Amniotic epithelial cell (primary cell): Measurements from ENCODE around the gene RRP1.

Source experiments
- DNase-seq: peaks from one replicate; pipeline ENCODE4 v3.0.0-alpha.2; 2010; ENCODE audit warnings: low read depth

The RRP1 gene

DNA sequence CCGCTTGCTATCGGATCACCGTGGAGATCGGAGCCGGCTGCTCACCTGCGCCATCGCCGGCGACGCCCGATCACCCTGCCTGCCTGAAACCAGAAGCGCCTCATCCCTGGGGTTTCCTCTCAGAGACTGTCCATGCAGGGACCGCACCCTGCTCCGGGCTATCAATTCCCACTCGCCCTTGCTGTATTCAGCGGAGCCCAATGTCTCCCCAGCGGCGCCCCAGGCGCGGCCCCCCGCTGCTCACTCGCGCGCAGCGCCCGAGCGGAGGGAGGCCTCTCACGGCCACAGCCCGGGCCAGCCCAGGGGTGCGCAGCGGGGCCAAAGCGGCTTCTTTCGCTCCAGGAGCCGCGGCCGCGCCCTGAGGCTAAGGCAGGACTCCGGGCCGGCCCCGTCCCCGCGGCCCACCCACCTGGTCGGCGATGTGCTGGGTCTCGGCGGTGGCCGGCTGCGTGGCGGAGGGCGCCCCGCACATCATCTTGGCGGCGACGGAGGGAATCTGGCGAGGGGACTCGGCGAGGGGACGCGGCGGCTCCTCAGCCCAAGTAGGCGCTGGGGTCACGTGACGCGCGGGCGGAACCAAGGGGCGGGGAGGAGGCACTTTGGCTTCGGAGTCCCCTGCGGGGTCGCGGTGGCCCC lies 13.5 kb upstream of the RRP1 start, which contains the start of gene CSTB:
Gene CSTB, minus strand, starts transcription at position 514 of the 636 bp plus-strand sequence. Its CDS starts 39 bp downstream, at position 475.
- no peak for DNase-seq

DNA sequence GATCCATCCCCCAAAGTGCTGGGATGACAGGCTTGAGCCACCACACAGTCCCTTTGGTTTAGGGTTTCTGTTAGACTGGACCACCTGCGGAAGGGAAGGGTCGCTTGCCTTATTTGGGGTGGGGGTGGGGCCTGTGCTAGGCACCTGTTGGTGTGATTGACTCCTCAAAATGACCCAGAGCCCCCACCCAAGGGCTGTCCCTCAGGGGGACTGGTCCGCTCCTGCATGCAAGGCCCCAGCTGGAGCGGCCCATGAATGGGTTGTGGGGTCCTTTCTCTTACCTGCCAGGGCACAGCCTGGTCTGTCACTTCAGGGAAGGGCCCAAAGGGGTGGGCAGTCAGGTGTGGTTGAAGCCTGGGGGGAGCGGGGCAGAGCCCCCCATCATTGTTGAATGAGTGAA lies 11.4 kb upstream of the RRP1 start:
- no peak for DNase-seq

DNA sequence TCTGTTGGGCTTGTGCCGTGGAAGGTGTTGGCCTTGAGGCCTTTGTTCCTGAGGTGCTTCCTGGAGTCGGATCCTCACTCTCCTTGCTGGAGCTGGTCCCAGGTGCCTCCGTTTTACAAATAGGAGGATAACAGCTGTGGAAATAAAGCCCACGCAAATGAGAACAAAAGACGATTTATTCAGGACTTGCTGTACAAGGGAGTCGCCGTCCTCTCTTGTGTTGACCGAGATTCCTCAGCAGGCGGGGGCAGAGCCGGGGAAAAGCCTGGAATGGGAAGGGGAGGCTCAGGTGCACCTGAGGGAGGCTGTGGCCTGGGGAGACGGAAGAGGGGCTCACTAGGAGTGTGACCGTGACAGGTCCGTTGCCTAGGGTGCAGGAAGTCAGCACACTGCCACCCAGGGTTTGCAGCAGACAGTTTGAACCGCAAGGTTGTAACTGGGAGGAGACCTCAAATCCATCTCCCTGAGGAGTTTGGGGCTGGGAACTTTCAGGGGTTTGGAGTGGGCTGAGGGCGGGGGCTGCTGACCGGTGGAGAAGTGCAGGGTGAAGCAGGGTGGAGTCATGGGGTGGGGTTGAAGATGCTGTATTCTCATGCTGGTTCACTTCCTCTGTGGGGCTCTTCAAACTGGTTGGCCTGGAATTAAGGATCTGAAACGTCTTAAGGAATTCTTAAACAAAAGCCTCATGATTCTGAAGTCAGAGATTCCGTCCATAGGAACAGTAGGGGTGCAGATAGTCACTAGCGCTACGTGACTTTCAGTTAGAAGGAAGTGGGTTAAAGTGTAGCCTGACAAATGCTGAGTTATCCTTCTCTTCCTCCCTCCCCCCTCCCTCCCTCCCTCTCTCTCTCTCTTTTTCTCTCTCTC lies 10.7 kb upstream of the RRP1 start:
- DNase-seq = no peak

DNA sequence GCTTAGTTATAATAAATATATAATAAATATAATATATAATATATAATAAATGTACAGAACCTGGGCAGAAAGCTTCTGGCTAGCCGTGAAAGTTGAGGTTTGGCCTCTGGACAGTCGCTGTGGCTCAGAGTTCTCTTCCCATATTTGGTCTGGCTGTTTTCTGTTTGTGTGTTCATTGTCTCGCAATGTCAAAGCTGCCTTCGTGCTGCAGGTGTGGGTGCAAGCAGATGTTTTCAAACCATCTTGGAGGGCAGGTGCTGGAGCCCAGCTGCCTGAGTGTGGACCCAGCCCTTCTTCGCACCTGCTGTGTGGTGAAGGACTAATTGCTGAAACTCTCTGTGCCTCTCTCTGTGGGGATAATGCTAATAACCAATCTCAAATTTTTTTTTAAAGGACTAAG lies 9.7 kb upstream of the RRP1 start:
- no peak for DNase-seq

DNA sequence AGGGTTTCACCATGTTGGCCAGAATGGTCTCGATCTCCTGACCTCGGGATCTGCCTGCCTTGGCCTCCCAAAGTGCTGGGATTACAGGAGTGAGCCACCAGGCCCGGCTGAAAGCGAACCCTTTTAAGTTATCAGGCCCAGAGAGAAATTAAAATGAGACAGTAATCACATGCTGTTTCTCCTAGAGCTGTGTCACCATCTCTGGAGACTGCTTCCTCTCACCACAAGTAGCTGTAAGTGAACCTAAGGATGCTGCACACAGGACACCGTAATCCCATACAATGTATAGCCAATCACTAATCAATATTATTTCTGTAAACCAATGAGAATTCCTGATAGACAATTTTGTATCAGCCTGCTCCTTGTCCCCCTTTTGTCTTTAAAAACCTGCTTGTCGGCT lies 7.5 kb upstream of the RRP1 start:
- no peak for DNase-seq

DNA sequence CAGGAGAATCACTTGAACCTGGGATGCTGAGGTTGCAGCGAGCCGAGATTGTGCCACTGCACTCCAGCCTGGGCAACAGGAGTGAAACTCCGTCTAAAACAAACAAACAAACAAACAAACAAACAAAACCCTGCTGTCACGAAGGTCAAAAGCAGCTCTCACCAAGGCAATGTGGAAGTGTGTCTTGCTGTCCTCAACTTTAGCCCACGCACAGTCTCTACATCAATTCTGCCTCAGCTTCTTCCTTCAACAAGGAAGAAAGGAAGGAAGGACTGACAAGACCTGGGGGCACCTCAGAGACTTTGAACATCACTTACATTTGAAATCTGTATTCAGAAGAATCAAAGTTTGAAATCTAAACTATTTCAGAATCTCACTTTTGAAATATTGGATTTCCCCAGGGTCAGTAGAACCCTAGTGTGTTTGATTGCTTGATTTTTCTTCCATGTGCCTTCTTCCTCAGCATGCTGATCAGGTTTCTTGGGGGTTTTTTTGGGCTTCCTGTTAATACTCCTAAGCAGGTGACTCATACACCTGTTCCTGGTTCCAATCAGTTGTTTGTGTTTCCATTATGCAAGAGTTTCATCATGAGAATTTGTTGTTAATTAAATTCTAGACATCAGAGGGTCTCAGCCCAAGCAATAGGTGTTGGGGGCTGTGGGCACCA lies 6.8 kb upstream of the RRP1 start:
- DNase-seq = no peak

DNA sequence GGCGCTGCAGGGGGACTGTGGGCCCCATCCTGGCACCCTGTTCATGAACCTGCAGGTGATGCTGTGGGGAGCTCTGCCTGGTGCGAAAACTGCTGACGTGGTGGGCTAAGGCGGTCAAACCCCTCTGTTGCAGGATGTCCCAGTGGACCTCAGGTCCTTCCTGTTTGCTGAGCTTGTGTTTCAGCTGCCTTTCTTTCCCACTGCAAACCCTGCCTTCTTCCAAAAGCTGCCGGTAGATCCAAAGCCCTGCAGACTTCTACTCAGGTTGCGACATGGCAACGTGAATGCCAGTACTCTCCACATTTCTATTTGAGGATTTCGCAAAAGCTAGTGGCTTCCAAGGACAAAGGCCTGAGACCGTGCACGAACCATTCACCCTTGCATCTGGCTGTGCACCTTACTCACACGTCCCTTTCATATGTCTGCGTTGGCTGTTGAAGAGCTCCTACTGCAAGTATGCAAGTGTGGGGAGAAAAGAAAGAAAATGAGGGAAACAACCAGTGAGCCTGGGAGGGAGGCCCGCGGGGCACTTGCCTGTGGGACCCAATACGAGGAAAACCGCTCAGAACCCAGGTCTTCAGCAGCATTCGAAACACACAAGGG lies 6.2 kb upstream of the RRP1 start:
- no peak for DNase-seq

DNA sequence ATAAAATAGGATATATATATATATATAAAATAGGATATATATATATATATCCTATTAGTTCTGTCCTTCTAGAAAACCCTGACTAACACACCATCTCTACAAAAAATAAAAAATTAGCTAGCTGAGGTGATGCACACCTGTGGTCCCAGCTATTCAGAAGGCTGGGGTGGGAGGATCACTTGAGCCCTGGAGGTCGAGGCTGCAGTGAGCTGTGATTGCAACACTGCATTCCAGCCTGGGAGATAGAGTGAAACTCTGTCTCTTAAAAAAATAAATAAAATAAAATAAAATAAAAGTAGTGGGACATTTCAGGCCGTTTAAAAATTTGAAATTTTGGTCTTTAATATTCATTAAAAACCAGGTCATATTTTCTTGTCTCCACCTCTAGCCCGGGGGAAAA lies 4.2 kb upstream of the RRP1 start:
- no peak for DNase-seq

DNA sequence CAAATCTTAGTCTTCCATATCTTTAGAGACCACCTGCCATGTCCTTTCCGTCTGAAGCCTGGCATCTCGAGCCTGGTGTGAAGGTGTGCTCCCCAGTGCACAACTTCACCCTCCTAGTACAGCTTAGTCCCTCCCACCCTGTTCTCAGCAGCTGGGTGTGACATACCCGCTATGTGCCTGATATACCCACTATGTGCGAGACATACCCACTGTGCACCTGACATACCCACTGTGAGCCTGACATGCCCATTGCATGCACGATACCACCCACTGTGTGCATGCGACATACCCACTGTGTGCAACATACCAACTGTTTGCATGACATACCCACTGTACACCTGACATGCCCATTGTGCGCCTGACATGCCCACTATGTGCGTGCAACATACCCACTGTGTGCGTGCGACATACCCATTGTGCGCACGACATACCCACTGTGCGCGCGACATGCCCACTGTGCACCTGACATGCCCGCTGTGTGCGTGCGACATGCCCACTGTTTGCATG lies 3.0 kb upstream of the RRP1 start:
- DNase-seq = no peak

DNA sequence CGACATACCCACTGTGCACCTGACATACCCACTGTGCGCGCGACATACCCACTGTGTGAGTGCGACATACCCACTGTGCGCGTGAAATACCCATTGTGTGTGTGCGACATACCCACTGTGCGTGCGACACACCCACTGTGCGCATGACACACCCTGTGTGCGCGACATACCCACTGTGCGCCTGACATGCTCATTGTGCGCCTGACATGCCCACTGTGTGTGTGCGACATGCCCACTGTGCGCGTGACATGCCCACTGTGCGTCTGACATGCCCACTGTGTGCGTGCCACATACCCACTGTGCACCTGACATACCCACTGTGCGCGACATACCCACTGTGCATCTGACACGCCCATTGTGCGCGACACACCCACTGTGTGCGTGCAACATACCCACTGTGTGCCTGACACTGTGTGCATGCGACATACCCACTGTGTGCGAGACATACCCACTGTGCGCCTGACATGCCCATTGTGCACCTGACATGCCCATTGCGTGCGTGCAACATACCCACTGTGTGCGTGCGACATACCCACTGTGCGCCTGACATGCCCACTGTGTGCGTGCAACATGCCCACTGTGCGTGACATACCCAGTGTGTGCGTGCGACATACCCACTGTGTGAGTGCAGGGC lies 2.5 kb upstream of the RRP1 start:
- no peak for DNase-seq

DNA sequence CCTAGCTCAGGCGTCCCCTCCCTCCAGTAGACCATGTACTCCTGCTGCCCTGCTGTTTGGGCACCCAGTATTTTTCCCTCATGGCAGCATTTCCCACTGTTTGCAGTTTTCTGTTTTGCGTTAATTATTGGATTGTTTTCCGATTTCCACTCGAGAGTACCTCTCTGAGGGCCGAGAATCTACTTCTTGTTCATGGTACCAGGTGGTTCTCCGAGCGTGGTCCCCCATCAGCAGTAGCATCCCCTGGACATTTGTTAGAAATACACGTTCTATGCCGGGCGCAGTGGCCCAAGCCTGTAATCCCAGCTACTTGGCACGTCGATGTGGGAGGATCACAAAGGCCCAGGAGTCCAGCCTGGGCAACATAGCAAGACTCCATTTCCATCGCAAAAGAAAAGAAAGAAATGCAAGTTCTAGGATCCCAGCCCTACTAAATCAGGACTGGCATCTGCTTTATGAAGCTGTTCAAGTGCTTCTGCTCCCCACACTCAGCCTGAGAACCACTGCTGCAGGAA lies 690 bp downstream of the RRP1 start:
- no peak for DNase-seq

DNA sequence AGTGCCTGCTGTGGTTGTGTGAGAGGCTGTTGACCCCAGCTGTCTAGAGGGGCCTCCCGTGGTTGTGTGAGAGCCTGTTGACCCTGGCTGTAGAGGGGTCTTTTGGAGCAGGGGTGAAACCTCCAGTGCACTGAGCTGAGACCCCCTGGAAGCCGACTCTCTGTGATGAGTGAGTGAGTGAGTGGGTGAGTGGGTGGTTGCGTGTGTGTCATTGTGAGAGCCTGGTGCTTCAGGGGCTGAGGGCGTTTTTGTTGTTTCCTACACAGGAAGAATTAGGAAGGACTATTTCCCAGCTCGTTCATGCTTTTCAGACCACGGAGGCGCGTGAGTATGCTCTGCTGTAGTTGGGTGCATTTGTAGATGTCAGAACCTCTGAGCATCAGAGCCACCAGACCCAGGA lies 3.0 kb downstream of the RRP1 start:
- DNase-seq = no peak

DNA sequence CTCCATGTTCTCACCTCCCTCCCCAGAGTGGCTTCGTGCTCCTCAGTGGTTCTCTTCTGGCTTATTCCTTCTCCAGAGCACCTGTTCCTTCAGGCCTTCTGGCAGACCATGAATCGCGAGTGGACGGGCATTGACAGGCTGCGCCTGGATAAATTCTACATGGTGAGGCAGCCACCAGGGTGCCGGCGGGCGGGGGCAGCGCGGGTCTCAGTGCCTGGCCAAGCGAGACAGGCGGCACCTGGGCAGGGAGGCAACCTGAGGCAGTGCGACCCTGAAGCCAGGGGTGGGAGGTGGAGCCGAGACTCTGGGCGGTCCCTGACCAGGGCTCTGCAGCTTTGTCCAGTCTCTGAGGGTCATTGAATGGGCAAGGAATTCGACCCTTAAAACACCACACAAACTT lies 3.9 kb downstream of the RRP1 start:
- no peak for DNase-seq

DNA sequence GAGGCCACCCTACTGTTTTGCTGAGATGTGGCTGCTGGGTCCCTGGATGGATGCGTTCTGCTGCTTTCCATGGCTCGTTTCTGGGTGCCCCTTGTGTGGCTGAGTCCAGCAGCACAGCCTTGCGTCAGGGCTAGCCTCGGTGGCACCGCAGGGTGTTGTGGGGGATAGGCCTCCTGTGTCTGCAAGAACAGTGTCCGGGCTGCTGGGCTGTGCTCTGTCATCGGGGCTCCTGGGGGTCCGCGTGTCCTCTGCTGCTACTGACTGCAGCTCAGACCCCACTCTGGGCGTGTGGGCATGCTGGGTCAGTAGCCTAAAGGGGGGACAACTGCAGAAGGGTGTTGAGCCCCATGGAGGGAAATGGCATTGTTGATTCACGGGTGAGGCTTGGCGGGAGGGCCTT lies 4.9 kb downstream of the RRP1 start:
- no peak for DNase-seq

DNA sequence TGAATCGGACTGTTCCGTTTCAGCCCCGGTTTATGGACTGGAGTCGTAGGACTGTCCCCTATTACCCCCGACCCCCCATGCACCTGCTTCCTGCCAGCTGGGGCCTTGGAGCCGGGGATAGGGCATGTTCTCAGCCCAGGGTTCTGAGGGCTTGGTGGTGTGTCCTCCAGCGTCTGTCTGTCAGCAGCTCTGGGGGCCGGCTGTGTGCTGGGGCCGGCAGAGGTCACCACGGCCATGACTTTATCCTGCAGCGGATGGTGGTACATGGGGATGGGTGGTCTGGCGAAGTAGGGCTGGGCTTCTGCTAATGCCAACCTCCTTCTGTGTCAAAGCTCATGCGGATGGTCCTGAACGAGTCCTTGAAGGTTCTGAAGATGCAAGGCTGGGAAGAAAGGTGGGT lies 5.5 kb downstream of the RRP1 start:
- DNase-seq = no peak

DNA sequence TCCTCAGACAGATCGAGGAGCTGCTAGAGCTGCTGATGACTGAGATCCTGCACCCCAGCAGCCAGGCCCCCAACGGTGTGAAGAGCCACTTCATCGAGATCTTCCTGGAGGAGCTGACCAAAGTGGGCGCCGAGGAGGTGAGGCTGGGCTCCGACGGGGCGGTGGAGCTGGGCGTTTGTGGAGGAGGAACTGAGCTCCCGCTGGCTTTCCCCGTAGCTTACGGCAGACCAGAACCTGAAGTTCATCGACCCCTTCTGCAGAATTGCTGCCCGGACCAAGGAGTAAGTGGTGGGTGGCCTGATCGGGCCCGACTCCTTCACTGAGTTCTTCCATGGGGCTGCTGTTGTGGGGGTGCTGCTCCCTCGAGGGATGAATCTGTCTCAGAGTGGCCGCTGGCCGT lies 8.0 kb downstream of the RRP1 start:
- no peak for DNase-seq

DNA sequence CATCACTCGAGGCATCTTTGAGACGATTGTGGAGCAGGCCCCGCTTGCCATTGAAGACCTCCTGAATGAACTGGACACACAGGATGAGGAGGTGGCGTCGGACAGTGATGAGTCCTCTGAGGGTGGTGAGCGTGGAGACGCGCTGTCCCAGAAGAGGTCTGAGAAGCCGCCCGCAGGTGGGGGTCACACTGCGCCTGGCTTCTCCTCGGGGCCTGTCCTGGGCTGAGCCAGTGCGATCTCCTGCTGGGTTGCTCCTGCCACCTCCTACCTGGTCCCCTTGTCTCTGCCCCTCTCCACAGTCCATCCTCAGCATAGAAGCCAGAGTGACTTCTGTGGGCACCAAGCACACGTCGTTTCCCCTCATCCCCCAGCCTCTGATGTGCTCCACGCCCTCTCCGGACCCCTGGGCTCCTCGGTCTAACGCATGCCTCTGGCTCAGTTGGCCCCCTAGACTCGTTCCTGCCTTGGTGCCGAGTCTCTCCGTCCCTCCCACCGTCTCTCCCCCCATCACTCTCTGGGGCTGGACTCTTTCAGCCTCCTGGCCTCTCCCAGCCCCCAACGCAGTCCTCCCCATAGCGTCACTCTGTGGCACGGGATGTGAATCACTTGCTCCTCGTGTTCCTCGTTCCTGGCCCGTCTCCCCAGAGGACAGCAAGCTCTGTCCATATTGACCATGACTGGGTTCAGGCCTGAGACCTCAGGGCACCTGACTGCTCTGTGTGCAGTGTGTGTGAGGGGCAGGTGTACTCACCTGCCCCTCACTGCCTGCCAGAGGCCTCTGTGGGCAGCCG lies 8.7 kb downstream of the RRP1 start:
- no peak for DNase-seq

DNA sequence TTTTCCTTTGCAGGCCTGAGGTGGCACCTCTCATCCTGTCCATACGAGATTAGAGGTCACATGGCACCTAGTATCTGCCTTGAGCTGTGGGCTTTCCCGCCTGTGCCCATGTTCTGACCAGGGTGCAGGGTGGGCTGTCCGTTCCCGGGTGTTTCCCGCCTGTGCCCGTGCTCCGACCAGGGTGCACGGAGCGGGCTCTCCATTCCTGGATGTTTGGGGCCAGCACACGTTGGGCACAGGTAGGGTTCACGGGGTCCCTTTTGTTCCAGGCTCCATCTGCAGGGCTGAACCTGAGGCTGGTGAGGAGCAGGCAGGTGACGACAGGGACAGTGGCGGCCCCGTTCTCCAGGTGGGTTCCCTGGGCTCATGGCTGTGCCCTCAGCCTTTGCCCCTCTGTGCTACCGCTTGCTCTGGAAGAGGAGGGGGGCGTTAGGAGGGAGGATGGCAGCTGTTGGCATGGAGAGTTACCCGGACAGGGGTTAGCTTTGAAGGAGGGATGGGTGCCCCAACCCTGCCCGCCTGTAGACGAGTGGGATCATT lies 10.0 kb downstream of the RRP1 start:
- no peak for DNase-seq

DNA sequence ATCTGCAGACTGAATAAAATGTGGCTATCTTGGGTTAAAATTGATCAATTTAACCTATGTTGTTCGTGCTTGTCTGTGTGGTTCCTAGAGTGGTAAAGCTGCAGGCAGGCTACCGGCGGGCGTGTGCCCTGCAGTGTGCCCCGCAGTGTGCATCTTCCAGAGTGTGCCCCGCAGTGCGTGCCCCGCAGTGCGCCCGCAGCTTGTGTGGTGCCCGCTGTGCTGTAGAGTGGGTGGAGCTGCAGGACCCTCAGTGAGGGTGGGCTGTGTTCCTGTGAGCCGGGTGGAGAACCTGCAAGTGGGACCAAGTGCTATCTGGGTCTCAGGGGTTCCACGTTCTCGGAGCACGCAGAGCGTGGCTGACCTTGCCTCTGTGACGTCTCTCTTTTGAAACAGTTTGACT lies 10.7 kb downstream of the RRP1 start:
- DNase-seq = no peak

DNA sequence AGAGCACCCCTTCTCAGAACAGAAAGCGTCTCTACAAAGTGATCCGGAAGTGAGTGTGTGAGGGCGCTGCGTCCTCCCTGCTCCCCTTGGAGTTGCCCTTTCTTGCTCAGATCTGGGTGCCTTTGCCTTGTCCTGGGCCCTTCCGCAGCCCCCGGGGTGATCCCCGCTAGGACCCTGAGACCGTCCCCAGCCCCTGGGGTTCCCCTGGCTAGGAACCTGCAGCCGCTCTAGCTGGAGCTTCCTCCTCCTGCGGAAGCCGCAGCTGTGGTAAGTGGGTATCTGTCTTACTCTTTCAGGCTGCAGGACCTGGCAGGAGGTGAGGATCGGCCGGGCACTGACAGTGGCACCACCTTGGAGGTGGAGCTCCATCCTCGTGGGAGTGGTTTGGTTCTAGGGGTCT lies 11.2 kb downstream of the RRP1 start:
- DNase-seq = no peak
